Measurements from ENCODE around the gene ZSCAN5B.
"Not testable (repeated sequence)": the region's sequence is repeated elsewhere in the genome, so short reads cannot be mapped to it uniquely, and the experiment has no call there.

ZSCAN5B gene

DNA sequence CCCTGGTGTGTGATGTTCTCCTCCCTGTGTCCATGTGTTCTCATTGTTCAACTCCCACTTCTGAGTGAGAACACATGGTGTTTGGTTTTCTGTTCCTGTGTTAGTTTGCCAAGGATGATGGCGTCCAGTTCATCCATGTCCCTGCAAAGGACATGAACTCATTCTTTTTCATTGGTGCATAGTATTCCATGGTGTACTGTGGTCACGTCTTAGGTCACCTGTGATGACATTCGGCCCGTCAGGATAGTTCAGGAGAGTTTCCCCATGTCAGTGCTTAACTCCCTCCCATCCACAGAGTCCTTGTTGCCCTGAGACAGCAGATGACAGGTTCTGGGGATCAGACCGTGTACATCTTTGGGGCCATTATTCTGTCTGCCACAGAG is 47.9 kb downstream of the ZSCAN5B start:
- H3K4me2 ChIP-seq (ENCODE audit: low read depth, low read length): no peak overlapping the region
- H3K4me3 ChIP-seq (ENCODE audit: low read length): no peak overlapping the region
- H3K9me3 ChIP-seq (replicated peaks; ENCODE audit: insufficient read depth, low read length): no peaks in the 10 kb centered on the region
- H3K27ac ChIP-seq (ENCODE audit: low read length): no peak overlapping the region
- no peaks in the 10 kb centered on the region for H4K20me1 ChIP-seq (ENCODE audit: insufficient read depth, low read length)
- H3K36me3 ChIP-seq (replicated peaks; ENCODE audit: insufficient read depth, low read length): no peaks in the 10 kb centered on the region
- H3K79me2 ChIP-seq (ENCODE audit: low read length): peaks cover 18% of the 10 kb centered on the region
- no peaks in the 10 kb centered on the region for H3K4me1 ChIP-seq (ENCODE audit: low read length)
- no peaks in the 10 kb centered on the region for H3F3A ChIP-seq (ENCODE audit: insufficient read depth, low read length)
- TF ChIP-seq, protein P1, sequence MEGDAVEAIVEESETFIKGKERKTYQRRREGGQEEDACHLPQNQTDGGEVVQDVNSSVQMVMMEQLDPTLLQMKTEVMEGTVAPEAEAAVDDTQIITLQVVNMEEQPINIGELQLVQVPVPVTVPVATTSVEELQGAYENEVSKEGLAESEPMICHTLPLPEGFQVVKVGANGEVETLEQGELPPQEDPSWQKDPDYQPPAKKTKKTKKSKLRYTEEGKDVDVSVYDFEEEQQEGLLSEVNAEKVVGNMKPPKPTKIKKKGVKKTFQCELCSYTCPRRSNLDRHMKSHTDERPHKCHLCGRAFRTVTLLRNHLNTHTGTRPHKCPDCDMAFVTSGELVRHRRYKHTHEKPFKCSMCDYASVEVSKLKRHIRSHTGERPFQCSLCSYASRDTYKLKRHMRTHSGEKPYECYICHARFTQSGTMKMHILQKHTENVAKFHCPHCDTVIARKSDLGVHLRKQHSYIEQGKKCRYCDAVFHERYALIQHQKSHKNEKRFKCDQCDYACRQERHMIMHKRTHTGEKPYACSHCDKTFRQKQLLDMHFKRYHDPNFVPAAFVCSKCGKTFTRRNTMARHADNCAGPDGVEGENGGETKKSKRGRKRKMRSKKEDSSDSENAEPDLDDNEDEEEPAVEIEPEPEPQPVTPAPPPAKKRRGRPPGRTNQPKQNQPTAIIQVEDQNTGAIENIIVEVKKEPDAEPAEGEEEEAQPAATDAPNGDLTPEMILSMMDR (IDR thresholded peaks at IDR 0.05; ENCODE audit: low read length): no peak
- no peak for TF ChIP-seq EZH2 (optimal IDR thresholded peaks at IDR 0.05; ENCODE audit: low read depth, low read length)
- no peak for TF ChIP-seq EZH2phosphoT487 (IDR thresholded peaks at IDR 0.05; ENCODE audit: low read length)
- no peaks in the 10 kb centered on the region for H3K9me2 ChIP-seq (replicated peaks; ENCODE audit: insufficient read depth, low read length)
- no peak overlapping the region for H3K9ac ChIP-seq (ENCODE audit: low read length)
- H3K27me3 ChIP-seq (replicated peaks; ENCODE audit: insufficient read depth, low read length): no peaks in the 10 kb centered on the region
- DNase-seq: no peak
- H2AFZ ChIP-seq (ENCODE audit: low read length): no peak overlapping the region

DNA sequence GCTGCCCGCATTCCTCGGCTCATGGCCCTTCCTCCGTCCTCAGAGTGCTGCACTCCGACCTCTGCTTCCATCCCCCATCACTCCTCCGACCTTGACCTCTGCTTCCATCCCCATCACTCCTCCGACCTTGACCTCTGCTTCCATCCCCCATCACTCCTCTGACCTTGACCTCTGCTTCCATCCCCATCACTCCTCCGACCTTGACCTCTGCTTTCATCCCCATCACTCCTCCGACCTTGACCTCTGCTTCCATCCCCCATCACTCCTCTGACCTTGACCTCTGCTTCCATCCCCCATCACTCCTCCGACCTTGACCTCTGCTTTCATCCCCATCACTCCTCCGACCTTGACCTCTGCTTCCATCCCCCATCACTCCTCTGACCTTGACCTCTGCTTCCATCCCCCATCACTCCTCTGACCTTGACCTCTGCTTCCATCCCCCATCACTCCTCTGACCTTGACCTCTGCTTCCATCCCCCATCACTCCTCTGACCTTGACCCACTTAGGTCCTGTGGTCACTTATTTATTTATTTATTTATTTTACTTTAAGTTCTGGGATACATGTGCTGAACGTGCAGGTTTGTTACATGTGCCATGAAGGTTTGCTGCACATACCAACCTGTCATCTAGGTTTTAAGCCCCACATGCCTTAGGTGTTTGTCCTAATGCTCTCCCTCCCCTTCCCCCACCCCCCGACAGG is 48.5 kb downstream of the ZSCAN5B start:
- H3K9me3 ChIP-seq (replicated peaks; ENCODE audit: insufficient read depth, low read length); H3K4me3 ChIP-seq (ENCODE audit: low read length); H3K27ac ChIP-seq (ENCODE audit: low read length); H3K9ac ChIP-seq (ENCODE audit: low read length); H3K9me2 ChIP-seq (replicated peaks; ENCODE audit: insufficient read depth, low read length); H3F3A ChIP-seq (ENCODE audit: insufficient read depth, low read length); H4K20me1 ChIP-seq (ENCODE audit: insufficient read depth, low read length); H2AFZ ChIP-seq (ENCODE audit: low read length); H3K4me2 ChIP-seq (ENCODE audit: low read depth, low read length); H3K4me1 ChIP-seq (ENCODE audit: low read length); H3K36me3 ChIP-seq (replicated peaks; ENCODE audit: insufficient read depth, low read length); DNase-seq; H3K27me3 ChIP-seq (replicated peaks; ENCODE audit: insufficient read depth, low read length): not testable (repeated sequence)
- H3K79me2 ChIP-seq (ENCODE audit: low read length): peaks cover 18% of the 10 kb centered on the region

DNA sequence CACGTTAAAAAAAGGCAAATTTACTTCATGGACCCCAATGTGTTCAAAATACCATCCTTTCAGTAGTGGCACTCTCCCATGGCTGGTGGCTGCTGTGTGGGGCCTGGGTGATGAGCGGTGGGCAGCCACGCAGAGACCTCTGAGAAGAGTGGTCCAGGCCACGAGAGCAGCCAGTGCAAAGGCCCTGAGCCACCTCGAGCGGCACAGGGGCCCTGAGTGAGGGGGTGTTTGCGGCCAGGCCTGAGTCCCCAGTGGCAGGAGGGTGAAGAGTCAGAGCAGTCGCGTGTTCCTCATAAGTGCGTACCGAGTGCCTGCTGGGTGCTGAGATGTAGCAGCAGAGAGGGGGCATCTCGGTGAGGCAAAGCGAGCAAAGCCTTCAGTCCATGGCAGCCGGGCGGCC is 49.5 kb downstream of the ZSCAN5B start:
- TF ChIP-seq EZH2phosphoT487 (IDR thresholded peaks at IDR 0.05; ENCODE audit: low read length) (no peak), EZH2 (optimal IDR thresholded peaks at IDR 0.05; ENCODE audit: low read depth, low read length) (no peak)
- TF ChIP-seq, protein P1 (IDR thresholded peaks at IDR 0.05; ENCODE audit: low read length): no peak
- no peak overlapping the region for H3K9ac ChIP-seq (ENCODE audit: low read length)
- H4K20me1 ChIP-seq (ENCODE audit: insufficient read depth, low read length): no peaks in the 10 kb centered on the region
- H3K9me2 ChIP-seq (replicated peaks; ENCODE audit: insufficient read depth, low read length): no peaks in the 10 kb centered on the region
- no peak overlapping the region for H3K4me2 ChIP-seq (ENCODE audit: low read depth, low read length)
- no peaks in the 10 kb centered on the region for H3K9me3 ChIP-seq (replicated peaks; ENCODE audit: insufficient read depth, low read length)
- no peak overlapping the region for H2AFZ ChIP-seq (ENCODE audit: low read length)
- no peaks in the 10 kb centered on the region for H3F3A ChIP-seq (ENCODE audit: insufficient read depth, low read length)
- H3K4me3 ChIP-seq (ENCODE audit: low read length): no peak overlapping the region
- H3K27ac ChIP-seq (ENCODE audit: low read length): no peak overlapping the region
- H3K79me2 ChIP-seq (ENCODE audit: low read length): peaks cover 24% of the 10 kb centered on the region
- no peaks in the 10 kb centered on the region for H3K27me3 ChIP-seq (replicated peaks; ENCODE audit: insufficient read depth, low read length)
- no peaks in the 10 kb centered on the region for H3K4me1 ChIP-seq (ENCODE audit: low read length)
- DNase-seq: no peak
- H3K36me3 ChIP-seq (replicated peaks; ENCODE audit: insufficient read depth, low read length): no peaks in the 10 kb centered on the region

DNA sequence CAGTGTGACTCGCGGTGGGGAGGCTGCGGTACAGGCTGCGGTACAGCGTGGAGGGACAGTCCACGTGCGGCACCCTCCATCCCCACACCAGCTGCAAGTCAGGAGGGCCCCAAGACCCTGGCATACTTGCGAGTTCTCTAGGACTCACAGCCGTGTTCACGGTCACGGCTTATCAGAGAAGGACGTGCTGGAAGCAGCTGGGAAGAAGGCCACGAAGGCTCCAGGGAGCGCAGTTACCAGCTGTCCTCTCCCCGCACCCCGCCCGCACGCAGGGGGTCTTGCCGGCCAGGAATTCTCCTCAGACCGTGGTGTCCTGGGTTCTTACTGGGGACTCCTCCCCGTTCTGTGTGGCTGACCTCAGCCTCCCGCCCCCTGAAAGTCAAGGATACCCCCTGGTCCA is 50.3 kb downstream of the ZSCAN5B start:
- H3K27me3 ChIP-seq (replicated peaks; ENCODE audit: insufficient read depth, low read length): no peaks in the 10 kb centered on the region
- H4K20me1 ChIP-seq (ENCODE audit: insufficient read depth, low read length): no peaks in the 10 kb centered on the region
- no peak overlapping the region for H3K4me2 ChIP-seq (ENCODE audit: low read depth, low read length)
- no peaks in the 10 kb centered on the region for H3F3A ChIP-seq (ENCODE audit: insufficient read depth, low read length)
- H3K9ac ChIP-seq (ENCODE audit: low read length): no peak overlapping the region
- no peak overlapping the region for H2AFZ ChIP-seq (ENCODE audit: low read length)
- no peaks in the 10 kb centered on the region for H3K36me3 ChIP-seq (replicated peaks; ENCODE audit: insufficient read depth, low read length)
- no peaks in the 10 kb centered on the region for H3K4me1 ChIP-seq (ENCODE audit: low read length)
- peaks cover 25% of the 10 kb centered on the region for H3K79me2 ChIP-seq (ENCODE audit: low read length)
- DNase-seq: no peak
- no peak overlapping the region for H3K4me3 ChIP-seq (ENCODE audit: low read length)
- H3K9me2 ChIP-seq (replicated peaks; ENCODE audit: insufficient read depth, low read length): no peaks in the 10 kb centered on the region
- H3K9me3 ChIP-seq (replicated peaks; ENCODE audit: insufficient read depth, low read length): no peaks in the 10 kb centered on the region
- no peak overlapping the region for H3K27ac ChIP-seq (ENCODE audit: low read length)
- TF ChIP-seq, protein P1 (IDR thresholded peaks at IDR 0.05; ENCODE audit: low read length): no peak
- no peak for TF ChIP-seq EZH2phosphoT487 (IDR thresholded peaks at IDR 0.05; ENCODE audit: low read length)
- TF ChIP-seq EZH2 (optimal IDR thresholded peaks at IDR 0.05; ENCODE audit: low read depth, low read length): no peak

Data from MM.1S (cell line).